GM12875 (cell line): ENCODE results near the gene PRKN.

ENCODE experiments used
- H3K4me3 ChIP-seq: one replicate; pipeline ENCODE4 v1.5.1; 2011; ENCODE audit warnings: low read depth, low read length, control low read depth
- CTCF ChIP-seq: IDR thresholded peaks from 2 replicates; pipeline ENCODE4 v1.5.1; 2011; ENCODE audit warnings: low read depth, mild to moderate bottlenecking, control low read depth, inconsistent platforms, low read length, moderate library complexity, borderline replicate concordance; ENCODE audit not compliant: insufficient read depth

The PRKN gene

DNA sequence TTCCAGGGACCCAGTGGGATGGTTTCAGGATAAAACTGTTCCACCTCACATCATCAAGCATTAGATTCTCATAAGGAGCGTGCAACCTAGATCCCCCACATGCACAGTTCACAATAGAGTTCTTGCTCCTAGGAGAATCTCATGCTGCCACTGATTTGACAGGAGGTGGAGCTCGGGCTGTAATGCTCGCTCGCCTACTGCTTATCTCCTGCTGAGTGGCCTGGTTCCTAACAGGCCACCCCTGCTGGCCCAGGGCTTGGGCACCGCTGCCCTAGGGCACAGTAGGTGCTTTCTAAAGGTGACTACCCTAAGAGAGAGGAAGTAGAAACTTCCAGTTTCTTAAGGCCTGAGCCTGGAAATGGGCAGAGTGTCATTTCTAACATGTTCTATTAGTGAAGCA is 656.9 kb downstream of the PRKN start:
- no peak overlapping the region for H3K4me3 ChIP-seq
- TF ChIP-seq CTCF = no peak

DNA sequence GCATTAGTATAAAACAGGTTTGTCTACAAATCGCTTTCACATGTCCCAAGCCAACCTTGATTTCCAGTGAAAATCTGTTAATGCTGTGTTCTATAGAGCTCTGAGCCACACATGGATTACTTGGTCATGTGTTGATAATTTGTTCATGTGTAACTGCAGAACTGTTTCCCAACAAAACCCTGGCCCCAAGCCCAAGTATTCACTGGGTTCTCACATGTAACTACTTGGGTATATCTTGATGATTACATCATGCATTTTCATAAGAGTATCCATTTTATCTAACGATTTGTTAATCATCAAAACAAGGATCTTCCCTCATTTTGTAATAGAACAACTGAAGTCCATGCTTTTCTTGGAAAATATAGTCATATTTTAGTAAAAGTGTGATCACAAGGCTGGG is 657.6 kb downstream of the PRKN start:
- no peak overlapping the region for H3K4me3 ChIP-seq
- TF ChIP-seq CTCF = no peak

GRCh38 chr6:162068340-162068739 is 659.2 kb downstream of the PRKN start:
- TF ChIP-seq CTCF = no peak

DNA sequence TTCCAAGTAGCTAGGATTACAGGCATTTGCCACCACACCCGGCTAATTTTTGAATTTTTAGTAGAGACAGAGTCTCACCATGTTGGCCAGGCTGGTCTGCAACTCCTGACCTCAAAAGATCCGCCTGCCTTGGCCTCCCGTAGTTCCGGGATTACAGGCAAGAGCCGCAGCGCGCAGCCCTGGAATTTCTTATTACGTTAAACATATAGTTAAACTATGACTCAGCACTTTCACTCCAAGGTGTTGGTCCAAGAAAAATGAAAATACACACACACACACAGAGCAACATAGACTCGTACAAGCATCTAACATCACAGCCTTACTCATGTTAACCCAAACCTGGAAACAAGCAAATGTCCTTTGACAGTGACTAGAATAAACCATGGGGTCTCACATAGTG is 663.9 kb downstream of the PRKN start:
- TF ChIP-seq CTCF = no peak
- H3K4me3 ChIP-seq = no peak overlapping the region

More at GRCh38 chr6:162068340-162068739, 659.2 kb downstream of the PRKN start:
- no peak overlapping the region for H3K4me3 ChIP-seq

DNA sequence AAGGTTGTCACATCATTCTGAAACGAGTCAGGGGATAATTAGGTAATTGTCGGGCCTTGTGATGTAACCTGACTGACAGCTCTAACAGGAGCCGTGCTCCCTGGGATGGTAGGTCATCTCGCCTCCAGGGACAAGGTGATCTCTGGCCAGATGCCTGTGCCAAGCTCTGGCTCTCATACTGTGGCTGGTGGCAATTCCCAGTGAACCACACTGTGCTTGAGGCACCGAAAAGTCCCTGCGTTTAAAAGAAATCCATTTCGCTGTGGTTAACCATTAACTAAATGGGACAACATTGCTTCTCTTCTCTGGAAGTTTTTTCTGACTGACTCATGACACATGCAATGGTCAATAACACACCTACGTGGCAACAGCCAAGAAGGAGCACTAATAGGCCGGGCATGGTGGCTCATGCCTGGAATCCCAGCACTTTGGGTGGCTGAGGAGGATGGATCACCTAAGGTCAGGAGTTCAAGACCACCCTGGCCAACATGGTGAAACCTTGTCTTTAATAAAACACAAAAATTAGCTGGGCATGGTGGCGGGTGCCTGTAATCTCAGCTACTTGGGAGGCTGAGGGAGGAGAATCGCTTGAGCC is 669.2 kb downstream of the PRKN start:
- no peak overlapping the region for H3K4me3 ChIP-seq

DNA sequence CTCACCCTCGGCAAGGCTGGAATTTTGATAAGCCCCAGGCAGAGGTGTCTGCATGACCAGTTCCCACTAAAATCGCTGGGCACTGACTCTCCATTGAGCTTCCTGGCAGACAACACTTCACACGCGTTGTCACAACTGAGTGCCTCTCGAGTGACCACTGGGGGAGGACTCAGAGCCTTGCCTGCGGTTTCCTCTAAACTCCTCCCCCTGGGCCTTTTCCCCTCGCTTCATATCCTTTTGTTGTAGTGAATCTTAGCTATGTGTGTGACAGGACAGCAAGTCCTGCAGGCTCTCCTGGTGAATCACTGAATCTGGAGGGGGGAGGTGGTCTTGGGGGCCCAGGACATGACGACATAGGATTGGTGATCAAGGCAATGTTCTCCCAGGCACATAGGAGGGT is 670.8 kb downstream of the PRKN start:
- no peak for TF ChIP-seq CTCF

More for the DNA sequence above, 669.2 kb downstream of the PRKN start:
- no peak for TF ChIP-seq CTCF

GRCh38 chr6:162056061-162056460 is 671.5 kb downstream of the PRKN start:
- no peak overlapping the region for H3K4me3 ChIP-seq
- no peak for TF ChIP-seq CTCF

More for the DNA sequence above, 670.8 kb downstream of the PRKN start:
- H3K4me3 ChIP-seq = no peak overlapping the region
